Gastrocnemius medialis (tissue), 4 donors: ENCODE results near the gene CDK9.

Source experiments
- CTCF ChIP-seq, 5 experiments: fragments of 450-650 bp in 3 of 5; fragments of 200-600 bp in 2 of 5; sonication (generic) in 2 of 5; IDR thresholded peaks in 4 of 5; conservative IDR thresholded peaks in 1 of 5; 1 replicate in 4 of 5; 2 replicates in 1 of 5; pipeline ENCODE4 v1.5.1; 2016 to 2019; ENCODE audit warnings: antibody characterized with exemption in 5 of 5, mild to moderate bottlenecking in 3 of 5, moderate library complexity in 3 of 5
- POLR2A ChIP-seq, 2 donors: fragments of 450-650 bp; IDR thresholded peaks; one replicate each; pipeline ENCODE4 v1.6.1; 2017; ENCODE audit warnings: antibody characterized with exemption in 2 of 2, mild to moderate bottlenecking in 2 of 2, moderate library complexity in 2 of 2

GRCh38 chr9:127767909-127768331 lies 17.9 kb upstream of the CDK9 start:
- TF ChIP-seq CTCF (IDR thresholded peaks at IDR 0.05 in 4 of 5, conservative IDR thresholded peaks at IDR 0.05 in 1 of 5) (no peak), POLR2A (IDR thresholded peaks at IDR 0.05) (no peak)
